AG10803 (cell line): Measurements from ENCODE around the gene C1orf210.

Experiments used
- DNase-seq: peaks from one replicate; pipeline ENCODE4 v3.0.0; 2010; ENCODE audit warnings: low read depth
- H3K4me3 ChIP-seq: 2 replicates; pipeline ENCODE4 v1.5.1; 2011; ENCODE audit warnings: mild to moderate bottlenecking, low read length, control low read depth
- TF ChIP-seq, protein P1 (sequence below): conservative IDR thresholded peaks from 2 replicates; pipeline ENCODE4 v1.5.1; 2011; ENCODE audit warnings: mild to moderate bottlenecking, low read length, control low read depth, inconsistent platforms

The C1orf210 gene

DNA sequence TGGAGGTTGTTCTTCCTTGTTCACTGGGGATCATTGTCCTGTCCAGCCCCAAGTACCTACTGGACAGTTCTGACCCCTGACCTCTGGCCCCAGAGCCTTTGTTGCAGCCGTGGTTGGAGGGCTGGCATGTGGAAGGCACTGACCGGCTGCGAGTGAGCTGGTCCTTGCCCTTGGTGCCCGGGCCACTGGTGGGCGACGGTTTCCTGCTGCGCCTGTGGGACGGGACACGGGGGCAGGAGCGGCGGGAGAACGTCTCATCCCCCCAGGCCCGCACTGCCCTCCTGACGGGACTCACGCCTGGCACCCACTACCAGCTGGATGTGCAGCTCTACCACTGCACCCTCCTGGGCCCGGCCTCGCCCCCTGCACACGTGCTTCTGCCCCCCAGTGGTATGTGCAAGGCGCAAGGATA lies 26.8 kb upstream of the C1orf210 start:
- DNase-seq: no peak
- H3K4me3 ChIP-seq: no peak overlapping the region
- TF ChIP-seq, protein P1, sequence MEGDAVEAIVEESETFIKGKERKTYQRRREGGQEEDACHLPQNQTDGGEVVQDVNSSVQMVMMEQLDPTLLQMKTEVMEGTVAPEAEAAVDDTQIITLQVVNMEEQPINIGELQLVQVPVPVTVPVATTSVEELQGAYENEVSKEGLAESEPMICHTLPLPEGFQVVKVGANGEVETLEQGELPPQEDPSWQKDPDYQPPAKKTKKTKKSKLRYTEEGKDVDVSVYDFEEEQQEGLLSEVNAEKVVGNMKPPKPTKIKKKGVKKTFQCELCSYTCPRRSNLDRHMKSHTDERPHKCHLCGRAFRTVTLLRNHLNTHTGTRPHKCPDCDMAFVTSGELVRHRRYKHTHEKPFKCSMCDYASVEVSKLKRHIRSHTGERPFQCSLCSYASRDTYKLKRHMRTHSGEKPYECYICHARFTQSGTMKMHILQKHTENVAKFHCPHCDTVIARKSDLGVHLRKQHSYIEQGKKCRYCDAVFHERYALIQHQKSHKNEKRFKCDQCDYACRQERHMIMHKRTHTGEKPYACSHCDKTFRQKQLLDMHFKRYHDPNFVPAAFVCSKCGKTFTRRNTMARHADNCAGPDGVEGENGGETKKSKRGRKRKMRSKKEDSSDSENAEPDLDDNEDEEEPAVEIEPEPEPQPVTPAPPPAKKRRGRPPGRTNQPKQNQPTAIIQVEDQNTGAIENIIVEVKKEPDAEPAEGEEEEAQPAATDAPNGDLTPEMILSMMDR: no peak

DNA sequence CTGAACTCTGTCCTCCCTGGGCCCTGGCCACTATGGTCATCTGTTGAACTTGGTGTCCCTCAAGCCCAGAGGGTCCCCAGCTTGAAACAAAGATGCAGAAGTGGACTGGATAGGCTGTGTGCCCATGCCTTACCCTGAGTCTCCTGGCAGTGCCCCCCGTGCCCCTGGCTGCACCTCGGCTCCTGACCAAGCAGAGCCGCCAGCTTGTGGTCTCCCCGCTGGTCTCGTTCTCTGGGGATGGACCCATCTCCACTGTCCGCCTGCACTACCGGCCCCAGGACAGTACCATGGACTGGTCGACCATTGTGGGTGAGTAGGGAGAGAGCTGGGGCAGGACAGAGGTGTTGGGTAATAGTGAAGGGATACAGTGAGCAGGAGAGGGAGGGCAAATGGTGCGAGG lies 26.1 kb upstream of the C1orf210 start:
- no peak overlapping the region for H3K4me3 ChIP-seq
- DNase-seq: no peak
- TF ChIP-seq, protein P1: no peak

DNA sequence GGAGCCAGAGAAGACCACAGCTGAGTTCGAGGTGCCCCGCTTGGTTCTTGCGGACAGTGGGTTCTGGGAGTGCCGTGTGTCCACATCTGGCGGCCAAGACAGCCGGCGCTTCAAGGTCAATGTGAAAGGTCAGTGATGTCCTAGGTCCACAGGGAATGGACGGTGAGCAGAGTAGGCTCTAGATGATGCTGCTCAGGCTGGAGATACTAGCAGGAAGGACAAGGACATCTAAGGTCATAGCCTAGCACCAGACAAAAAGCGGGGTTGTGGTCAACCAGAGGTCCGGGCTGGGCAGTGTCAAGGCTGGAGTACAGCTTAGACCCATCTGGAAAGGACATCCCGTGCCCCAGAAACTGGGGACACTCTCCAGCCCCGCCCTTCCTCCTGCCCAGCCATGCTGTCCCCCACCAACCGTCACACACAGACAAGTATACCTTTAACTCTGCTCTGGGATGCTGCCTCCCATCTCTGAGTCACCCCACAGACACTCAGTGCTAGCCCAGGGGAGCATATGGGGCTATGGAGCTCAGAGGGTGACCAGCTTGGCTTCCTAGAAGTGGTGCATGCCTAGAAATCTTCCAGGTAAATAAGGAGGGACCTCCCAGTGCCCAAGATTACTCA lies 24.1 kb upstream of the C1orf210 start:
- TF ChIP-seq, protein P1: no peak
- DNase-seq: no peak
- no peak overlapping the region for H3K4me3 ChIP-seq

DNA sequence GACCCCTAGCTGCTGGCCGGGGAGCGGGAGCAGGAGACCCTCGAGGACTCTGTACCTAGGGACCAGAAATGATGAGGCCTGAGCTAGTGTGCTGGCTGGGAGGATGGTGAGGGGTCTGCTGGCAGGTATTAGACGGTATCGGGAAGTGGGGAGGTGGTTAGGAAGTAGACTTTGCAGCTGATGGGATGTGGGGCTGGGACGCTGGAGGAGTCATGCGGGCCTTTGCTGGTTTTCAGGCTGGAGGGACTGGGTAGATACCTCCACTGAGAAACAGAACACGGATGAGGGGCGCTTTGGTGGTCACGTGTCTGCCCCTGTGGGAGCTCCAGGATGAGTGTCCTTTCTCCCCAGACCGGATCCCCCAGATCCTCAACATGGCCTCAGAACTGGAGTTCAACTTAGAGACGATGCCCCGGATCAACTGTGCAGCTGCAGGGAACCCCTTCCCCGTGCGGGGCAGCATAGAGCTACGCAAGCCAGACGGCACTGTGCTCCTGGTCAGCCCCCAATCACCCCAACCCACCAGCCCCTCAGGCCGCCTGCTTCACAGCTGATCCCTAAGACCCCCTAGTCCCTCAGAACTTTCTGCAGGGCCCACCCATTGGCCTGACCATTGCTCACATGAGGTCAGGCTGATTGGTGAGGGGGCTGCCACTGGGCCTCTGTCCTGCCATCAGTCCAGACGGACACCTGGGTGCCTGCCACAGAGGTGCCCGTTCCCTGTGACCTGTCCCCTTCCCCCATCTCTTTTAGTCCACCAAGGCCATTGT lies 23.4 kb upstream of the C1orf210 start:
- no peak overlapping the region for H3K4me3 ChIP-seq
- TF ChIP-seq, protein P1: no peak
- DNase-seq: no peak

DNA sequence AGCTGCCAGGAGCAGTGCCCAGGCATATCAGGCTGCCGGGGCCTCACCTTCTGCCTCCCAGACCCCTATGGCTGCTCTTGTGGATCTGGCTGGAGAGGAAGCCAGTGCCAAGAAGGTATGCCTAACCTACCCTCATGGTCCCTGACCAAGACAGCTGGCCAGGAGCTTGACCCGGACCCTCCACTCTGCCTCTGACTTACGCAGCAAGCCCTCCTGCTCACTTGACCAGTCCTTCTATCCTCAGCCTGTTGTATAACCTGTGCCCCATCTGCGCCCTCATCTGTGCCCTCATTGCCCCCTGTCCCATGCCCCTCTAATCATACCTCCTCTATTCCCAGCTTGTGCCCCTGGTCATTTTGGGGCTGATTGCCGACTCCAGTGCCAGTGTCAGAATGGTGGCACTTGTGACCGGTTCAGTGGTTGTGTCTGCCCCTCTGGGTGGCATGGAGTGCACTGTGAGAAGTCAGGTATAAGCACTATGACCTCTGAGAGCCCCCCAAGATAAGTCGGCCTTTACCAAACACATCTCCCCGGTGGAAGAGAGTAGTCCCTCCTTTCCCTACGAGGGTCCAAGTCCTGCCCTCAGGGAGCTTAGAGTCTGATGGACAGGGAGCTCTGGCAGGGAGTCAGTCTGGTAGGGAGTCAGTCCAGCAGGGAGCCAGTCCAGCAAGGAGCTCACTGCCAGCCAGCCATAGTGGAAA lies 22.2 kb upstream of the C1orf210 start:
- no peak overlapping the region for H3K4me3 ChIP-seq
- TF ChIP-seq, protein P1: no peak
- DNase-seq: no peak

DNA sequence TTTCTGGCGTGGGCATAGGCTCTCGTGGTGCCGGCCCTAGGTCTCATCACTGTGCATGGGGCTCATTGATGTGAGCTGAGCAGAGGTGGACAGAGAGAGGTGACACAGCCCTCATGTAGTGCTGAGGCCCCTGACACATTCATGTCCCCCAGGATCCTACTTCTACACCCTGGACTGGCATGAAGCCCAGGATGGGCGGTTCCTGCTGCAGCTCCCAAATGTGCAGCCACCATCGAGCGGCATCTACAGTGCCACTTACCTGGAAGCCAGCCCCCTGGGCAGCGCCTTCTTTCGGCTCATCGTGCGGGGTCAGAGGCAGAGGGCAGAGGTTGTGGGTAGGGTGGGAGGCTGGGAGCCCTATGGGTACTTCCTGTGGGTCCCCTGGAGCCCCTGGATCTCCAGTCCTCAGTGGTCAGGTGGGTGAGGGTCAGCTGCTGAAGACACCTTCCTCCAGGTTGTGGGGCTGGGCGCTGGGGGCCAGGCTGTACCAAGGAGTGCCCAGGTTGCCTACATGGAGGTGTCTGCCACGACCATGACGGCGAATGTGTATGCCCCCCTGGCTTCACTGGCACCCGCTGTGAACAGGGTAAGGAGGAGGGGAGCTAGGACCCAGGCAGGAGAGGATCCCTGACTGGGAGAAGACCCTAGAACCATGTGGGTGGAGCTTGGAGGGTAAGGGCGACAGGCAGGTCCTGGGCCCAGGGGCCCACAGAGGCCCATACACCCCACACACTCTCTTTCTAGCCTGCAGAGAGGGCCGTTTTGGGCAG lies 21.5 kb upstream of the C1orf210 start:
- TF ChIP-seq, protein P1: no peak
- DNase-seq: no peak

More for the DNA sequence above, 21.5 kb upstream of the C1orf210 start:
- H3K4me3 ChIP-seq: no peak overlapping the region
